Loucy (cell line): ENCODE data around the gene NPHP4.

Experiments used
- EZH2phosphoT487 ChIP-seq: fragments of 200-600 bp; IDR thresholded peaks from 2 replicates; pipeline ENCODE4 v1.6.1; 2018; ENCODE audit warnings: antibody characterized with exemption, mild to moderate bottlenecking, moderate library complexity, borderline replicate concordance
- TF ChIP-seq, protein P1 (sequence below): fragments of 200-600 bp; sonication (generic); conservative IDR thresholded peaks from 2 replicates; pipeline ENCODE4 v1.5.1; 2014; ENCODE audit warnings: mild to moderate bottlenecking, antibody characterized with exemption, low read length

DNA sequence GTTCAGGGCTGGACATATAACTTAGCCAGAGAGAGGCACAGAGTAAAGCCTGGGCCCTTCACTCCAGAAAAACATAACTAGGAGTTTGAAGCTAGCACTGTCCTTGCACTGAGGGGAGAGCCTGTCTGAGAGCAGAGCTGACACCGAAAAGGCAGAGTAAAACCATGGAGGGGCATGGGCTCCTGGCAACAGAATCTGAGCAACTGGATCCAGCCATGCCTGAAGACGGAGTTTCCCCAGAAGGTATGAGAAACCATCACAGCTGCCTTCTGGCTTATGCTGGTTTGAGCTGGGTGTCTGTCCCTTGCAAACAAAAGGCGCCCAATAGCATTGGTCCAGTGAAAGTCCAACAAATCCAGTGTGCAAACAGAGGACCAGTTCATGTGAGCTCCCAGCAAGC, 137.5 kb downstream of the NPHP4 start:
- no peak for TF ChIP-seq EZH2phosphoT487
- TF ChIP-seq, protein P1, sequence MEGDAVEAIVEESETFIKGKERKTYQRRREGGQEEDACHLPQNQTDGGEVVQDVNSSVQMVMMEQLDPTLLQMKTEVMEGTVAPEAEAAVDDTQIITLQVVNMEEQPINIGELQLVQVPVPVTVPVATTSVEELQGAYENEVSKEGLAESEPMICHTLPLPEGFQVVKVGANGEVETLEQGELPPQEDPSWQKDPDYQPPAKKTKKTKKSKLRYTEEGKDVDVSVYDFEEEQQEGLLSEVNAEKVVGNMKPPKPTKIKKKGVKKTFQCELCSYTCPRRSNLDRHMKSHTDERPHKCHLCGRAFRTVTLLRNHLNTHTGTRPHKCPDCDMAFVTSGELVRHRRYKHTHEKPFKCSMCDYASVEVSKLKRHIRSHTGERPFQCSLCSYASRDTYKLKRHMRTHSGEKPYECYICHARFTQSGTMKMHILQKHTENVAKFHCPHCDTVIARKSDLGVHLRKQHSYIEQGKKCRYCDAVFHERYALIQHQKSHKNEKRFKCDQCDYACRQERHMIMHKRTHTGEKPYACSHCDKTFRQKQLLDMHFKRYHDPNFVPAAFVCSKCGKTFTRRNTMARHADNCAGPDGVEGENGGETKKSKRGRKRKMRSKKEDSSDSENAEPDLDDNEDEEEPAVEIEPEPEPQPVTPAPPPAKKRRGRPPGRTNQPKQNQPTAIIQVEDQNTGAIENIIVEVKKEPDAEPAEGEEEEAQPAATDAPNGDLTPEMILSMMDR: no peak
